ENCODE measurements around the gene KIAA1958. TPM values are rescaled to one million over a fixed set of nuclear protein-coding genes. Genes with fewer than 3 reads are reported as not detected.
"Not testable (repeated sequence)": the region's sequence is repeated elsewhere in the genome, so short reads cannot be mapped to it uniquely, and the experiment has no call there.

KIAA1958 gene
- total RNA-seq, 4 donors from 2014 or later: 4.6 to 22.0 (median 9.2) TPM

DNA sequence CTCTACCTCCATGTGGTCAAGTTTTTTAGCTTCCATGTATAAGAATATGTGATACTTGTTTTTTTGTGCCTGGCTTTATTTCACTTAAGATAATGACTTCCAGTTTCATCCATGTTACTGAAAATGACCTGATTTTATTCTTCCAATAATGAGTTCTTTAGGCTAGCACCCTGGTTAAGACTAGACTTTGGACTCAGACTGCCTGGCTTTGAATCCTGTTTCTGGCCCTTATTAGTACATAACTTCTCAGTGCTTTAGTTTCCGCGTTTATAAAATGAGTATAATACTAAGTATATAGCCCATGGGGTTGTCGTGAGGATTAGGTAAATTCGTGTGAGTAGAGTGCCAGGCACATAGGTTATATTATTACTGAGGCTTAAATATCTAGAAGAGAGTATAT lies 18.5 kb downstream of the KIAA1958 start:
- Histone ChIP-seq H3K27me3 (no peaks in the 10 kb centered on the region), H3K36me3 (no peaks in the 10 kb centered on the region), H3K4me1 (no peaks in the 10 kb centered on the region), H3K4me3 (no peak overlapping the region), H3K9me3 (no peaks in the 10 kb centered on the region), H3K27ac (no peak overlapping the region)
- TF ChIP-seq CTCF (IDR thresholded peaks at IDR 0.05) (no peak), POLR2A (IDR thresholded peaks at IDR 0.05) (no peak)
- DNase-seq: no peak
- intact Hi-C loops (cut with DNase I; ENCODE audit: low total_unique reads): no loop called here

DNA sequence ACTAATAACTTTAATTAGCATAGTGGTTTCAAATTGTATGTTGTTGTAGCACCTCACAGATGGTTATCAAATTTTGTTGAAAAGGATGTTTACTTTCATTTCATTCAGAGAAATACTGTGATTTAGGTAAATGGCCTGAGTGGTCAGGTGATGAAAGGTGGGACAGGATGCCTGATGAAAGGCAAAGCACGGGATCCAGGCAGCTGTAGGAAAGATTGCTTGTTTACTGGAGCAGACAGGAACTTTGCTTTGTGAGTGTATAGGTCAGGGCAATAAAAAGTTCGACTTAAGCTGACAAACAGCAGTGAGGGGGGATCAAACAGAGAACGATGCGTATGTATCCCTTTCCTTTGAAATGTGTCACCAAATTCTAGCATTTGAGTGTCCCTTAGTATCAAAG lies 19.0 kb downstream of the KIAA1958 start:
- Histone ChIP-seq H3K4me1 (no peaks in the 10 kb centered on the region), H3K9me3 (no peaks in the 10 kb centered on the region), H3K27me3 (no peaks in the 10 kb centered on the region), H3K27ac (no peak overlapping the region), H3K4me3 (no peak overlapping the region), H3K36me3 (no peaks in the 10 kb centered on the region)
- intact Hi-C loops (cut with DNase I; ENCODE audit: low total_unique reads): no loop called here
- no peak for DNase-seq
- TF ChIP-seq CTCF (IDR thresholded peaks at IDR 0.05) (no peak), POLR2A (IDR thresholded peaks at IDR 0.05) (no peak)

DNA sequence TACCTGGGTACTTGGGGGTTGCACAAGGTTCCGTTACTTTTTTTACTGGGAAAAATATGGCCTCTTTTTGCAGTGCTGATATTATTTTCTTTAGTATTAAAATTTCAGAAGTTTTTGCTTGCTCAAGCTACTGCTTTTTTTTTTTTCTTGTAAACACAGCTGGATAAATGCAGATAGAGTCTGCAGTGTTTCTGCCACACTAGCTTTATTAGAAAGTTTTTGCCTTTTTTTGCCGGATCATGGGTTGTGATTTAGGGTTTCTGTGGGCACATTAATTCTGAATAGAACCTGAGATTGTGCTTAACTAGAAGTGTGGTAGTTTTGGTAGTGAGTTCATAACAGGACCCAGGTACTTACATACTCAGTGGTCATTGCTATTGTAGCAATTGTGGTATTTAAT lies 19.9 kb downstream of the KIAA1958 start:
- H3K4me1 ChIP-seq: no peaks in the 10 kb centered on the region
- intact Hi-C loops (cut with DNase I; ENCODE audit: low total_unique reads): no loop called here
- TF ChIP-seq POLR2A (IDR thresholded peaks at IDR 0.05) (no peak), CTCF (IDR thresholded peaks at IDR 0.05) (no peak)
- no peak overlapping the region for H3K27ac ChIP-seq
- no peak overlapping the region for H3K4me3 ChIP-seq
- DNase-seq: no peak
- no peaks in the 10 kb centered on the region for H3K27me3 ChIP-seq
- no peaks in the 10 kb centered on the region for H3K36me3 ChIP-seq
- H3K9me3 ChIP-seq: no peaks in the 10 kb centered on the region

DNA sequence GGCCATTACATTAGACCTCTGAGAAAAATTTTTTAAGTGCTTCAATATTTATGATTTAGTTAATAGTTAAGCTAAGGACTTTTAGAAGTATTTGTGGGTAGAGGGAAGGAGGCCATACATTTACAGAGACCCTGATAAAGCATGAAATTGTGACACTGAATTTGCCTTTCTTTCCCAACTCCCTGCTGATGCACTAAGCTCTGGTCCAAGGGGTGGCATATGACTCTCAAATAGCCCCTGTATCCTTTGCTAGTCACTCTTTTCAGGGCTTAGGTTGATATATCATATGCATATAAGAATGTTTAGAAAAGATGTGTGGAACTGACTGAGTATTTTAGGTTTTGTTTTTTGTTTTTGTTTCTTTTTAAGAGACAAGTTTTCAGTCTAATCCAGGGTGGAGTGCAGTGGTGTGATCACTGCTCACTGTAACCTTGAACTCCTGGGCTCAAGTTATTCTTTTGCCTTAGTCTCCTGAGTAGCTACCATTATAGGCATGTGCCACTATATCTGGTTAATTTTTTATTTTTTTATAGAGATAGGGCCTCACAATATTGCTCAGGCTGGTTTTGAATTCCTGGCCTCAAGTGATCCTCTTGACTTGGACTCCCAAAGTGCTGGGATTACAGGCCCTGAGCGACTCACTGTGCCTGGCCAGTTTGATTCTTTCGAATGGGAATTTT lies 20.5 kb downstream of the KIAA1958 start:
- no peaks in the 10 kb centered on the region for H3K27me3 ChIP-seq
- no peak overlapping the region for H3K4me3 ChIP-seq
- H3K36me3 ChIP-seq: no peaks in the 10 kb centered on the region
- no peaks in the 10 kb centered on the region for H3K4me1 ChIP-seq
- TF ChIP-seq CTCF (IDR thresholded peaks at IDR 0.05) (no peak), POLR2A (IDR thresholded peaks at IDR 0.05) (no peak)
- DNase-seq: no peak
- H3K9me3 ChIP-seq: no peaks in the 10 kb centered on the region
- H3K27ac ChIP-seq: no peak overlapping the region
- intact Hi-C loops (cut with DNase I; ENCODE audit: low total_unique reads): no loop called here

DNA sequence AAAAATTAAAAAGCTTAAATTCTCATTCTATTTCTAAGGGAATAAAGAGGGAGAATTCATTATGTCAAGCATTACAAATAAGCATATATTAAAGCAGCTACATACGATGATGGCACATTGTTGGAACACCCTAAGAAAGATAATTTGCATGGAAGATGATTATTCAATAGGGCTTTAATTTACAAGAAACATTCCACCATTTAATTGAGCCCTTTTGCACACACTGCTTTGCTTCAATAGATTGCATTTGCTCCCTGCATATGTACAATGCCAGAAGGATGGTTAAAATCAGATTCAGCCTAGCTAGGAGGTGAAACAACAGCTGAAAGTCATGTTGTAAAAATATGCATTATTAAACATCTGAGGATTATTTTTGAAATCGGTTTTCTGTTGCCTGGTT lies 21.8 kb downstream of the KIAA1958 start:
- no peak overlapping the region for H3K27ac ChIP-seq
- TF ChIP-seq POLR2A (IDR thresholded peaks at IDR 0.05): no peak
- no peak for TF ChIP-seq CTCF (IDR thresholded peaks at IDR 0.05)
- no peaks in the 10 kb centered on the region for H3K9me3 ChIP-seq
- H3K36me3 ChIP-seq: no peaks in the 10 kb centered on the region
- H3K4me1 ChIP-seq: no peaks in the 10 kb centered on the region
- no peak for DNase-seq
- intact Hi-C loops (cut with DNase I; ENCODE audit: low total_unique reads): no loop called here
- H3K27me3 ChIP-seq: no peaks in the 10 kb centered on the region
- no peak overlapping the region for H3K4me3 ChIP-seq

DNA sequence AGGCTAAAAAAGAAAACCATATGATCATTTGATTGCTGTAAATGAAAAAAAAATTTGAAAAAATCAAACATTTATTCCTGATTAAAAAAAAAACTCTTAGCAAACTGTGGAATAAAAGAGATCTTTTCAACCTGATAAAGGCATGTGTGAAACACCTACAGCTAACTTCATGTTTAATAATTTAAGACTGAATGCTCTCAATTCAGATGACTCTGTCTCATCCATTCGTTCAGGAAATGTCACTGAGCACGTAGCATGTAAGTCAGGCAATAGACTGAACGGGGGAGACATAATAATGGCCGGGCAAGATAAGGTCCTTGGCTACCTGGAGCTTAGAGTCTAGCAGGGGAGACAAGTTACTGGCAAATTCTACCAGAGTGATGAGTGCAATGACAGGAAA lies 25.8 kb downstream of the KIAA1958 start:
- H3K36me3 ChIP-seq; intact Hi-C loops (cut with DNase I; ENCODE audit: low total_unique reads); H3K27me3 ChIP-seq; H3K9me3 ChIP-seq; H3K4me3 ChIP-seq; H3K4me1 ChIP-seq; DNase-seq; H3K27ac ChIP-seq: not testable (repeated sequence)
